ENCODE measurements around the gene FER.
"Not testable (repeated sequence)": the region's sequence is repeated elsewhere in the genome, so short reads cannot be mapped to it uniquely, and the experiment has no call there.

FER gene

GRCh38 chr5:108899244-108899643, 151.5 kb downstream of the FER start:
- DNase-seq = not testable (repeated sequence)

DNA sequence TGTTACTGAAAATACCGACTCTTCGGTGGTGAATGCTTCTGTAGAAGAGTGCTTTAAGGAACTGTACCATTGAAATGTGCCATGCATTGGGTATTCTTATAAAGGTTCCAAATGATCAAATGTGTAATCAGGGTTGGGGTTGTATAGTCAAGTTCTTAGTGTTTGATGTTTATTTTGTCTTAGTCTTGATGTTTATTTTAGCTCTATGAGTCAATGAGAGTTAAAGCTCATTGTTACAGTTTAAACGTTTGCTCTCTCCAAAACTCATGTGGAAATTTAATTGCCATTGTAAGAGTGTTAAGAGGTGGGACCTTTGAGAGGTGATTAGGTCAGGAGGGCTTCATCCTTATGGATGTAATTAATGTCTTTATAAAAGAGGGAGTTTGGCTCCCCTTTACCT, 153.0 kb downstream of the FER start:
- DNase-seq = no peak

GRCh38 chr5:108905805-108906204, 158.1 kb downstream of the FER start:
- no peak for DNase-seq

GRCh38 chr5:108910627-108911026, 162.9 kb downstream of the FER start:
- no peak for DNase-seq

GRCh38 chr5:108911055-108911454, 163.4 kb downstream of the FER start:
- no peak for DNase-seq

- DNase-seq = no peak
These were observed 169.9 kb downstream of the FER start for GRCh38 chr5:108917596-108917995.

- no peak for DNase-seq
These were observed 172.1 kb downstream of the FER start for GRCh38 chr5:108919591-108920326.

DNA sequence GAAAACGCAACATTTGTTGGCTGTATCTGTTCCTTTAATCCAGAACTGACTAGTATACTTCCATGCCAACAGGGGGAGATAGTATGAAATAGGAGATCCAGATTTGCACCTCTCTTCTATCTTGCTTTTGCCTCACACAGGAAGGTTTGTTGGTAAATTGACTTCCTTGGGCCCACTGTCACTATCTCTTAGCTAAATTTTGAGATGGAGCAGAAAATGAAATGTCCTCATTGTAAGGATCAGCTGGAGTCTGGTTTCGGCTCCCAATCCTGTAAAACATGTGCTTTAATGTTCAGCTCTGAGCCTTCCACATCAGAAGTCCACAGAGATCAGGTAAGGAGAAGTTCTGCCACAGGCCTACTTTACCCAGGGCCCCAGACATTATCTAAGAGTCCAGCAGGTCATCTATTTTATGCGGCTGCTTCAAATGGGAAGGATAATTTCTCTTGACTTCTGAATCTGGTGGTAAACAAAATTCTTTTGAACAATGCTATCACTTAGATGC, 176.8 kb downstream of the FER start:
- no peak for DNase-seq

DNA sequence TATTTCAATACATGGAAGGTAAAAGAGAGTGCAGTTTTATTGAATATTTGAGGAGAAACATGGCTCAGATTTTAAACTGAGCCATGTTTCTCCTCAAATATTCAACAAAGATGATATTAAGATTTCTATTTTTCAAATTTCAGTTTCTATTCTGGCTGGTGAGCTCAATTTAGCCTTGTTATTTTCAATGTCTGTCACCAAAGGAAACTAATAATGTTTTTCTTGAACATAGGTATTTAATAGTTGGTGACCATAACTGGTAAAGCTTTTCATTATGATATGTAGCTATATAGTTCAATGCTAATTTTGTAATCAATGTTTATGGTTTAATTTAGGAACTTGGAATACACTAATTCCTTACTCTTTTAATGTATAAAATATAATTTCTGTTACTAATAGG, 177.4 kb downstream of the FER start:
- DNase-seq = no peak

DNA sequence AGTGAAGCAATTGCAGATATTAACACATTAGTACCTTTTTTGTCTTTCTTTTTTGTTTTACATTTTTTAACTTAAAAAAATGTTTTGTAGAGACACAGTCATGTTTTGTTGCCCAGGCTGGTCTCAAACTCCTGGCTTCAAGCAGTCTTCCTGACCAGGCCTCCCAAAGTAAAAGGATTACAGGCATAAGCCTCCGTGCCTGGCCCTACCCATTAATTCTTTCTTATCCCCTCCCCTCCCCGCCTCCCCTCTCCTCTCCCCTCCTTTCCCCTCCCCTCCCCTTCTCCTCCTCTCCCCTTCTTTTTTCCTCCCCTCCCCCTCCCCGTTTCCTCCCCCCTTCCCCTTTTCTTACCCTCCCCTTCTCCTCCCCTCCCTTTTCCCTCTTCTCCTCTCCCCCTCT, 182.4 kb downstream of the FER start:
- DNase-seq = no peak

DNA sequence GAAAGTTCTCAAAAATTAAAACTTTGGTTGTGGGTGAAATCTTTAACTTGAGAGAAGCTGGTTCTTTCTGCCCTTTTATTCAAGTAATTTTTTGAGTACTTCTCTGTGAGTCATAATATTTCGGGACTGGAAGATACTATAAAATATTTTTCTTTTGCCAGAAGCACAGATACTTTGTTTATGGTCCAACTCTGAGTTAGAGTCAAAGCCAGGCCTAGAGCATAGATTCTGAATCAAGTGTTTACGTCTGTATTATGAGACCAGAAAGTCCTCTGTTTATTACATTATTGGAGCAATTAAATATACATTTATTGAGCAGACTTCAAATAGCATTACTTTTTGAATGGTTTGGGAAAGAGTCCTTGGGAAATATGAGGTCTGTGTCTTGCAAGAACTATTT, 187.9 kb downstream of the FER start:
- DNase-seq = no peak

- DNase-seq = no peak
These were observed 189.5 kb downstream of the FER start for GRCh38 chr5:108937221-108937620.

- DNase-seq = no peak
These were observed 192.8 kb downstream of the FER start for GRCh38 chr5:108940506-108940905.

DNA sequence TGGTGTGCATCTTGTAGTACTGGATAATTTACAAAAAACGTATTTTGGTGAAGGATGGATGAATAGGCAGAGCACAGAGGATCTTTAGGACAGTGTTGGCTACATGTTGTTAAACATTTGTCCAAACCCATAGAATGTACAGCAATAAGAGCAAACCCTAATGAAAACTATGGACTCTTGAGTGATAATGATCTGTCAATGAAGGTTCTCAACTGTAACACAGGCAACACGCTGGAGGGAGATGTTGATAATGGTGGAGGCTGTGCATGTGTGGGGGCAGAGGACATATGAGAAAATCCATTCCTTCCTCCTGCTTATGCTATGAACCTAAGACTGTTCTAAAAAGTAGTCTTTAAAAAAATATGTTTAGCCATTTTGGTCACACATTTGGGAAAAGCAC, 194.0 kb downstream of the FER start:
- no peak for DNase-seq

- DNase-seq = no peak
These were observed 195.0 kb downstream of the FER start for GRCh38 chr5:108942701-108943100.

GRCh38 chr5:108945094-108945493, 197.4 kb downstream of the FER start:
- no peak for DNase-seq

DNA sequence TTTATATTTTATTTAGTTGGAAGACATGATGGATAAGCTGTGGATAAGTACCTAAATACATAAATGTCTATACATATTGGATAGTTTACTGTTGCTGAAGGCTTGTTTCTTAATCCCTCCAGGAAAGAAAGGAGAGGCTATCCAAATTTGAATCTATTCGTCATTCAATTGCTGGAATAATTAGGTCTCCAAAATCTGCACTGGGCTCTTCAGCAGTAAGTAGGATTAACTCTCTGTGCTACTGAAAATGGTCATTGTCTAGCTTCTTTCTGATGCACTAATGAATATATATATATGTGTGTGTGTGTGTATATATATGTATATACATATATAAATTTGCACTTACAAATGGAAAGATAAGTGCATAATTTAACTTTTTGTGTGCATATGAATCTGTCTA, 198.3 kb downstream of the FER start:
- no peak for DNase-seq

GRCh38 chr5:108947164-108947563, 199.5 kb downstream of the FER start:
- DNase-seq = no peak

GRCh38 chr5:108950276-108950675, 202.6 kb downstream of the FER start:
- DNase-seq = no peak

DNA sequence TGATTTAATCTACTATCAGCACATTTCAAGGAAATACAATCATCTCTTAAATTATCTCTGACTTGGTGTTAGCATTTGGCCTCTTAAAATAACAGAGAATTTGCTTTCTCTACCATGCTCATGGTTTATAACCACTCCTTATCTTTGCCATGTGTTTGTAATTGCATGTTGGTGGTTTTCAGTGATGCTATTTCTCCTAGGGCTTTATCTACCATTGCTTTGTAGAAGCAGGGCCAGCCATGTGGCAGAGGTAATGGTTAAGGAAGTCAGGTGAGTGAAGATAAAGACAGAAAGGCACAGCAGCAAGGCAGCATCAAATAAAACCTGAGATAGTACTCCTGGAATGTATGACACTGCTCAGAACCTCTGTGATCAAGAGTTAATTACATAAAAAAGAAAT, 206.2 kb downstream of the FER start:
- no peak for DNase-seq

GRCh38 chr5:108957333-108957732, 209.6 kb downstream of the FER start:
- DNase-seq = no peak

GRCh38 chr5:108966910-108967309, 219.2 kb downstream of the FER start:
- DNase-seq = no peak

DNA sequence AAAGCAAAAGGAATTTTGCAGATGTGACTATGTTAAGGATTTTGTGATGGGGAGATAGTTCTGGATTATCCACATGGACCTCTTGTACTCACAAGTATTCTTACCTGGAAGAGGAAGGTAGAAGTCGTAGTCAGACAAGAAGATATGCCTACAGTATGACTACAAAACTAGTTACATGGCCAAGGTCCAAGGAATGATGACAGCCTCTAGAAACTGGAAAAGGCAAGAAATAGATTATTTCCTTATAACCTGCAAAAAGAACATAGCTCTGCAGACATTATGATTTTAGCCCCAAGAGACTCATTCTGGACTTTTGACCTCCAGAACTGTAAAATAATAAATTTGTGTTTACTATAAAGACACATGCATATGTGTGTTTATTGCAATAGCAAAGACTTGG, 226.9 kb downstream of the FER start:
- DNase-seq = no peak

DNA sequence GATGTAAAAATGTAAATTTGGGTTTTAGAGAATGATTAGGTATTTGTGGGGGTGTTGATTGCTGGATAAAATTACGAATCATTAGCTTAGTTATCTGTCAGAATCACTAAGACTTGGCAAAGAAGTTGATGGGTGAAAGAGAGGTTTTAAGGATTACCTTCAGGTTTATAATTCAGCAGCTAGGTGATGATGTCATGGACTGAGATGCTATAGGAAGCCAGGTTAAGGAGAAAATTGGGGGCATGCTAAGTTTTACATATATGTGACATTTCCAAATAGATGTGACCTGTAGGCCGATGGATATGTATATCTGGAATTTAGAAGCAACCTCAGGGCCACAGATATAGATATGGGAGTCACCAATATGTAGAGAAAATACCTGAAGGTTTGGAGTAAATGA, 228.0 kb downstream of the FER start:
- DNase-seq = no peak

DNA sequence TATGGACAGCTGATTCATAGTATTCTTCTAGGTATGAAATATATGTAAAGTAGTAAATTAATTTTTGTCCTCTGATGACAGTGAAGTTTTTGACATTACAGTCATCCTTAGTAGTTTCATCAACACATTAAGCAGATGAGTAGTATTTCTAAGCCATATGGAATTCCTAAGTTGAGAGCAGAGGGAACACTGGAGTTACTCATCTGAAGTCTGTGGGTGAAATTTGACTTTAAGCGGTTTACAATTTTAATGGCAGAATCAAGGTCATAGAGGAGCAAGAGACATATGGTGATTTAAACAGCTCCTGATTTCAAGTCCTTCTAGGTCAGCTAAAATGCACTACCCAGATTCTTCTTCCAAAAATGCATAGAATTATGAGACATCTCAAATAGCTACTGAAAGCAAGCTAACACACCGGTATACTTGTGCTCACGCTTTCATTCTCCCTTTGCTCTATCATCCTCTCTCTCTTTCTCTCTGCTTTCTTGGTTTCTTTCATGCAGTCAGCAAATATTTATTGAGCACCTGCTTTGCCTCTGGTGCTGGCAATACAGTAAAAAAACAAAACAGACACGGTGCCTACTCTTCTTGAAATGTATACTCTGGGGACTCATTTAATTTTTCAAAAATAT, 235.9 kb downstream of the FER start:
- DNase-seq = no peak
